Left lung (tissue), 10 donors: ENCODE data around the gene CTSE. TPM values are rescaled to one million over a fixed set of nuclear protein-coding genes. Genes with fewer than 3 reads are reported as not detected.
A peak's percentile ranks its signal among the peaks of the same experiment; 100 is the strongest.
"Not testable (repeated sequence)": the region's sequence is repeated elsewhere in the genome, so short reads cannot be mapped to it uniquely, and the experiment has no call there.

ENCODE experiments used
- ATAC-seq: fragments of 200-7000 bp; cut with Tn5 transposase; one replicate; pipeline ENCODE4 v1.9.1; 2020; ENCODE audit warnings: moderate library complexity
- DNase-seq, 4 donors: peaks; one replicate each; pipeline ENCODE4 v3.0.0-alpha.2; 2013 to 2020
- H3K27ac ChIP-seq, 2 donors: fragments of 200-600 bp; sonication (generic) in 1 of 2; one replicate each; pipeline versions ENCODE4 v1.5.0 to v1.8.0; 2020 to 2021
- H3K27me3 ChIP-seq, 2 donors: fragments of 200-600 bp; sonication (generic) in 1 of 2; one replicate each; pipeline versions ENCODE4 v1.5.0 to v1.8.0; 2020 to 2021
- H3K36me3 ChIP-seq, 2 donors: fragments of 200-600 bp; sonication (generic) in 1 of 2; one replicate each; pipeline versions ENCODE4 v1.5.0 to v1.8.0; 2020 to 2021
- H3K4me1 ChIP-seq, 2 donors: fragments of 200-600 bp; one replicate each; pipeline ENCODE4 v1.8.0; 2021
- H3K4me3 ChIP-seq, 2 donors: fragments of 200-600 bp; sonication (generic) in 1 of 2; one replicate each; pipeline versions ENCODE4 v1.5.0 to v1.8.0; 2020 to 2021; ENCODE audit warnings: mild to moderate bottlenecking in 1 of 2
- H3K9me3 ChIP-seq, 2 donors: fragments of 200-600 bp; sonication (generic) in 1 of 2; one replicate each; pipeline versions ENCODE4 v1.5.0 to v1.8.0; 2020 to 2021
- intact Hi-C, 2 donors: fragments of 100-400 bp; cut with DNase I; formaldehyde crosslinking; loops; one replicate each; pipeline versions ENCODE4 v1.11.2 to v1.14.2; 2022
- polyA plus RNA-seq, 6 donors: library from polyadenylated mRNA; unstranded; fragments of 120-200 nt; gene quantifications; one replicate each; pipeline ENCODE4 v1.2.1, GENCODE V29; 2013; ENCODE audit not compliant: insufficient read length in 6 of 6
- total RNA-seq, 2 donors: library from RNA; stranded (reverse); fragmentation: NEBNext Ultra II Directional; extraction: Animal tissue kit (Norgen Biotek cat#: 25700); gene quantifications; one replicate each; pipeline ENCODE4 v1.2.1, GENCODE V29; 2021
- TF ChIP-seq, protein P1 (sequence below), 2 donors: fragments of 200-600 bp; sonication (generic) in 1 of 2; IDR thresholded peaks; one replicate each; pipeline versions ENCODE4 v1.5.0 to v1.8.0; 2021; ENCODE audit warnings: antibody characterized with exemption in 2 of 2
- donor health status: DM: no; HTN: yes; CAD: no.
- donor health status: DM: no; HTN: no; CAD: no.

The CTSE gene
- total and polyA plus RNA-seq, 8 donors, result 0.35 to 624 (median 0.62) TPM

DNA sequence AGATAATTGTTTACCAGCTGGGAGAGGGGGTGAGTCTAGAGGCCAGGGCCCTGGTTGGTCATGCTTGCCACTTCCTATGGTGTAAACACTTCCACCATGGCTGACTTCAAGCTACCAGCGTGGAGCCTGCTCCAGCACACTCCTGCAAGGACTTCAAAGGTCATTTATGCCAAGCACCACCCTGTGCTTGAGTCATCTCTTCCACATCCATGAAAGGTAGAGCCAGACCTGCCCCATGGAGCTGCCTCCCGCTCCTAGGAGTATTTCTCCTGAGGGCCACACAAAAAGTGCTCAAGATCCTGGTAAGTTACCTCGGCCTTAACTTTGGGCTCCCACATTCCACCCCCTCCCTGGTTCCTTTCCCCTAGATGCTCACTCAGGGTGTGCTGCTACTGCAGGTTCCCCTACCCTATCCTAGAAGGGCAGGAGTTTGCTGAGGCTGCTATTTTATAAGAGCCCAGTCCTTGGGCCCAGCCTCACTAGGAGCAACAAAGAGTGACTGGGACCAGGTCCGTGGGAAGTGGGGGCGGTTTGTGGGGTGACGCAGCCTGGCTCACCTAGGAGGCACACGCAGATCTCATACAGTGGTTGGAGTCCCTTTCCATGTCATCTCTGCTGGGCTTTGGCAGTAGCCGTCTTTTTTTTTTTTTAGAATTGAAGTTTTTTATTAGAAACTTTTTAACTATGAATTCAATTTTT is 22.9 kb downstream of the CTSE start:
- intact Hi-C loops, result no loop called here
- no peaks in the 10 kb centered on the region for H3K9me3 ChIP-seq
- ATAC-seq, result no peak
- H3K4me3 ChIP-seq, result no peak overlapping the region
- H3K36me3 ChIP-seq, result no peaks in the 10 kb centered on the region
- no peak for DNase-seq
- no peaks in the 10 kb centered on the region for H3K27me3 ChIP-seq
- peaks cover 19 to 39% of the 10 kb centered on the region in 2 donors for H3K4me1 ChIP-seq
- TF ChIP-seq, protein P1, sequence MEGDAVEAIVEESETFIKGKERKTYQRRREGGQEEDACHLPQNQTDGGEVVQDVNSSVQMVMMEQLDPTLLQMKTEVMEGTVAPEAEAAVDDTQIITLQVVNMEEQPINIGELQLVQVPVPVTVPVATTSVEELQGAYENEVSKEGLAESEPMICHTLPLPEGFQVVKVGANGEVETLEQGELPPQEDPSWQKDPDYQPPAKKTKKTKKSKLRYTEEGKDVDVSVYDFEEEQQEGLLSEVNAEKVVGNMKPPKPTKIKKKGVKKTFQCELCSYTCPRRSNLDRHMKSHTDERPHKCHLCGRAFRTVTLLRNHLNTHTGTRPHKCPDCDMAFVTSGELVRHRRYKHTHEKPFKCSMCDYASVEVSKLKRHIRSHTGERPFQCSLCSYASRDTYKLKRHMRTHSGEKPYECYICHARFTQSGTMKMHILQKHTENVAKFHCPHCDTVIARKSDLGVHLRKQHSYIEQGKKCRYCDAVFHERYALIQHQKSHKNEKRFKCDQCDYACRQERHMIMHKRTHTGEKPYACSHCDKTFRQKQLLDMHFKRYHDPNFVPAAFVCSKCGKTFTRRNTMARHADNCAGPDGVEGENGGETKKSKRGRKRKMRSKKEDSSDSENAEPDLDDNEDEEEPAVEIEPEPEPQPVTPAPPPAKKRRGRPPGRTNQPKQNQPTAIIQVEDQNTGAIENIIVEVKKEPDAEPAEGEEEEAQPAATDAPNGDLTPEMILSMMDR (IDR thresholded peaks at IDR 0.05), result no peak
- peak overlapping the region in 1 of 2 donors; percentile 54 for H3K27ac ChIP-seq

- no peaks in the 10 kb centered on the region for H3K27me3 ChIP-seq
- H3K36me3 ChIP-seq, result peaks cover 0 to under 1% of the 10 kb centered on the region in 2 donors
- DNase-seq (no peak), ATAC-seq (no peak)
- H3K4me3 ChIP-seq, result no peak overlapping the region
- intact Hi-C loops, result no loop called here
- H3K9me3 ChIP-seq, result no peaks in the 10 kb centered on the region
- H3K27ac ChIP-seq, result no peak overlapping the region
- TF ChIP-seq, protein P1 (IDR thresholded peaks at IDR 0.05), result no peak
- H3K4me1 ChIP-seq, result peaks cover 19 to 33% of the 10 kb centered on the region in 2 donors
Measured at GRCh38 chr1:205998457-205999241, 25.0 kb downstream of the CTSE start.

DNA sequence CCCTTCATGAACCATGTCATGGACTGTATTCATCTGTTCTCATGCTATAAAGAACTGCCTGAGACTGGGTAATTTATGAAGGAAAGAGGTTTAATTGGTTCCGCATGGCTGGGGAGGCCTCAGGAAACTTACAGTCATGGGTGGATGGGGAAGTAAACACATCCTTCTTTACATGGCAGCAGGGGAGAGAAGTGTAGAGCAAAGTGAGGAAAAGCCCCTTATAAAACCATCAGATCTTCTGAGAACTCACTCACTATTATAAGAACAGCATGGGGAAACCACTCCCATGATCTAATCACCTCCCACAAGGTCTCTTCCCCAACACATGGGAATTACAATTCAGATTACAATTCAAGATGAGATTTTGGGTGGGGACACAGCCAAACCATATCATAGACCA is 27.1 kb downstream of the CTSE start:
- DNase-seq, H3K27ac ChIP-seq, H3K4me3 ChIP-seq, ATAC-seq, intact Hi-C loops, H3K27me3 ChIP-seq, H3K9me3 ChIP-seq: not testable (repeated sequence)
- Histone ChIP-seq H3K4me1 (peaks cover 5 to 14% of the 10 kb centered on the region in 2 donors), H3K36me3 (peaks cover 0 to 16% of the 10 kb centered on the region in 2 donors)

DNA sequence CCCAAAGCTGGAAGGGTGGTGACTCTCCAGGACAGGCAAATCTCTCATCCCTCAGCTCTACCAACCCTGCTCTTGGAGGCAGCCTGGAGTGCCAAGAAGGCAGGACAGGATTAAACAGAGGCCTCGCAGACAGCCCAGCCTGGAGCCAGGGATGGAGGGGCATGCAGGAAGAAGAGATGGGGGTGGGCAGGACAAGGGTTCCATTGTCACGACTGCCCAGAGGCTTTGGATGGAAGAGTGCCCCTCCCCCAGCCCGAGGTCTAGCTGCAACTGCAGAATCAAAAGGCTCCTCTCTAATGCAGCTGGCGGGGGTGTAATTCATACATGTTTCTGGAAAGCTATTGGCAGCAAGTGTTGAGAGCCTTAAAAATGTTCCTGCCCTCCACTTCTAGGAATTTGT is 29.3 kb downstream of the CTSE start:
- no peak for ATAC-seq
- Histone ChIP-seq H3K36me3 (peaks cover 0 to 21% of the 10 kb centered on the region in 2 donors), H3K27ac (no peak overlapping the region), H3K9me3 (no peaks in the 10 kb centered on the region), H3K4me1 (no peaks in the 10 kb centered on the region), H3K27me3 (no peaks in the 10 kb centered on the region), H3K4me3 (no peak overlapping the region)
- intact Hi-C loops, result no loop called here
- TF ChIP-seq, protein P1 (IDR thresholded peaks at IDR 0.05), result no peak
- no peak for DNase-seq

DNA sequence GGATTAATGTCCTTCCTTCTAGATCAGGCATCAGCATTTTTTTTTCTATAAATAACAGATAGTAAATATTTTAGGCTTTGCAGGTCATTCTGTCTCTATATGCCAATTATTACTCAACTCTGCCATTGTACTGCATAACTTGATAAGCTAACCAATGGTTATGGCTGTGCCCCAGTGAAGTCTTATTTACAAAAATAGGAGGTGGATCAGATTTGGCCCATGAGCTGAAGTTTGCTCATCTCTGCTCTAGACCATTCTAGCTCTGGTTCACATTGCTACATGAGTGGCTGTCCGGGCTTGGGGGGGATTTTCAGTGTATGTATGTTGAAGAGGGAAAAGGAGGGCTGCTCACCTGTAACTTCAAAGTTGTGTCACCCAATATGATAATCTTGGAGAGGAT is 30.6 kb downstream of the CTSE start:
- Histone ChIP-seq H3K27me3 (no peaks in the 10 kb centered on the region), H3K4me1 (no peaks in the 10 kb centered on the region), H3K27ac (no peak overlapping the region), H3K9me3 (no peaks in the 10 kb centered on the region), H3K4me3 (no peak overlapping the region), H3K36me3 (peaks cover 0 to 21% of the 10 kb centered on the region in 2 donors)
- intact Hi-C loops, result no loop called here
- ATAC-seq (no peak), DNase-seq (no peak)
- TF ChIP-seq, protein P1 (IDR thresholded peaks at IDR 0.05), result no peak
